LHCN-M2 (cell line): ENCODE results near the gene LRIG1. TPM values are rescaled to one million over a fixed set of nuclear protein-coding genes. Genes with fewer than 3 reads are reported as not detected.

Source experiments
- DNase-seq: peaks from one replicate; pipeline ENCODE4 v3.0.0-alpha.2; 2012; ENCODE audit warnings: low read depth
- total RNA-seq: library from RNA; depleted of rRNA; stranded (reverse); fragments of >200 nt; gene quantifications from 2 replicates; pipeline ENCODE4 v1.2.3, GENCODE V29; 2014

Gene LRIG1
- total RNA-seq, 1 experiment from 2014 or later = 3.0 TPM

GRCh38 chr3:66488492-66488891 is 12.3 kb downstream of the LRIG1 start:
- DNase-seq = no peak

DNA sequence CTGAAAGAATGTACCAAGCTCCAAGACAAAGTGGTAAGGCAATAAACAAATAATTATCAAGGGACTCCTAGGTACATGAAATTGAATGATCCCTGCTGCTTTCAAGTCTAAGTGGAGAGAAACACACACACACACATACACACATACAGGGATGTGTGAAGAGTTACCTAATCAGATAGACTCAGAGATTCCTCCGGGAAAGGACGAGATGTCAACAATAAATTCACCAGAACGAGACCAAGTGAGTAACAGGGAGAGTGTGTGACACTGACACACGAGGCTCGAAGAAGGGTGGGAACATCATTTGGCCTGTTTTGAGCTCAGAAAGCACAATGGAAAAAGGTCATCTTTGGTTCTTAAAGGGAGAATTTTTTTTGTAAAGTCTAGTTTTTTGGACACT is 13.4 kb downstream of the LRIG1 start:
- DNase-seq = no peak

GRCh38 chr3:66486646-66487045 is 14.2 kb downstream of the LRIG1 start:
- DNase-seq = peak; percentile 20

GRCh38 chr3:66486202-66486601 is 14.6 kb downstream of the LRIG1 start:
- no peak for DNase-seq

DNA sequence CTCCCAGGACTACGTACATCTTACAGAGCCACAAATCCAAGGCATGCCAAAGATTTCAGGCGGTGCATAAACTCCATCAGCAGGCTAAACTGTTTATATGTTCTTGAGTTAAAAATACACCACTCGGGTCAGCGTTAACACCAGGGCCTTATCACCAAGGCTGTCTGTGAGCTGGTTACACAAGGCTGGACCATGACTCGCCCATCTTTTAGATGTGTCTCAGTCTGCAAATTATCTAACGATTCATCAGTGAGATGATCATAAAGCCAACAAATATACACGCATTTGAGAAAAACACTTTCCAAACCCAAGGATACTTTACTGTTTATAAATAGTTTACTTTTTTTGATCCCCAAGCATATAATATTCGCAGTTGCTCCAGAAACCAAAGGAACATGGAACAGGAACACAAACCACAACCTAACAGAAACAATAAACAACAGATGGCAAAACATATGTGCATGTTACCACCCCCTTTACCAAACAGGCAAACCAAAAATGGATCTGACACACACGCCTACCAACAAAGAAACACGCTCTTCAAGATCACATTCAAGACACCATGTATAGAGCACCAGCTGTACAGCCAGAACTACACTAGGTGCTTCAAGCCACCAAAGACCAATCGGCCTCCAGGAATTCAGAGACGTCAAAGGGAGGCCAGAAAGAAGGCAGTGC is 15.4 kb downstream of the LRIG1 start:
- peak; percentile 58 for DNase-seq

- no peak for DNase-seq
Observed at GRCh38 chr3:66484106-66484844, 16.5 kb downstream of the LRIG1 start.

DNA sequence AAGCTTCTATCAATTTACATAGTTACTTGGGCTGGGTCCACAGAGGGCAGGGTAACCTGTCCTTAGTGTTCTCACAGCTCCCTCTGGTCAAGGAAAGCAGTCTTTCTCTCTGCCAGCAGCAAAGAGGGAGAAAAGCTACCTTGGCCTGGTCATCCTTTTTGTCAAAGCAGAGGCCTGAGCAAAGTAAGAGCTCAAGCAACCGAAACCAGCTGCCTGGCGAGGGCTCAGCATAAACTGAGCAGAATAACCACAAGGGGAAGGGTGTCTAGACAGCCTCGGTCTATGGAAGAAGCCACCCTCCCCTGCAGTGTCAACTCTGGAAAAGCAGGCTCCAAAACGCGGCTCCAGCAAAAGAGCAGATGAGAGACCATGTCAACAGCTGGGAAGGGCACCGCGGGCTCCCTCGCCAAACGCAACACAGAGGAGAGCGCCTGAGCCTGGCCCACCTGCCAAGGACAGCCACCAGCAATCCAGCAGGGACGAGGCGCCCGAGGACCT is 17.4 kb downstream of the LRIG1 start:
- DNase-seq = no peak

- DNase-seq = no peak
Observed at GRCh38 chr3:66483006-66483405, 17.8 kb downstream of the LRIG1 start.

DNA sequence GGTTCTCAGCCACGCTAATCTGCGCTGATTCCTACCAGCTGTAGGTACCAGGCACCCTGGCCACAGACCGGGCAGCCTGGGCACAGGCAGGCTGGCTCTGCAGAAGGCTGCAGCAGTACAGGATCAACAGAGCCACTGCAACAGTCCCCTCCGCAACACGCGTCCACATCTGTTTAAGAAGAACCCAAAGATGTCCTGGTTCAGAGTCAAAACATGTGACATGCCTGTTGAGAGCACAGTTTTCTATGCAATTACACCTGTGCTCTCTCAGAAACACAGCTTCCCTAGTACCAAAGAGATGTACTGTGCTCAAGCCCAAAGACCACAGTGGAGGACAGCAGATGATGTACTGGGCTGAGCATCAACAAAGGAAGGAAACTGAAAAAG is 18.8 kb downstream of the LRIG1 start:
- no peak for DNase-seq

DNA sequence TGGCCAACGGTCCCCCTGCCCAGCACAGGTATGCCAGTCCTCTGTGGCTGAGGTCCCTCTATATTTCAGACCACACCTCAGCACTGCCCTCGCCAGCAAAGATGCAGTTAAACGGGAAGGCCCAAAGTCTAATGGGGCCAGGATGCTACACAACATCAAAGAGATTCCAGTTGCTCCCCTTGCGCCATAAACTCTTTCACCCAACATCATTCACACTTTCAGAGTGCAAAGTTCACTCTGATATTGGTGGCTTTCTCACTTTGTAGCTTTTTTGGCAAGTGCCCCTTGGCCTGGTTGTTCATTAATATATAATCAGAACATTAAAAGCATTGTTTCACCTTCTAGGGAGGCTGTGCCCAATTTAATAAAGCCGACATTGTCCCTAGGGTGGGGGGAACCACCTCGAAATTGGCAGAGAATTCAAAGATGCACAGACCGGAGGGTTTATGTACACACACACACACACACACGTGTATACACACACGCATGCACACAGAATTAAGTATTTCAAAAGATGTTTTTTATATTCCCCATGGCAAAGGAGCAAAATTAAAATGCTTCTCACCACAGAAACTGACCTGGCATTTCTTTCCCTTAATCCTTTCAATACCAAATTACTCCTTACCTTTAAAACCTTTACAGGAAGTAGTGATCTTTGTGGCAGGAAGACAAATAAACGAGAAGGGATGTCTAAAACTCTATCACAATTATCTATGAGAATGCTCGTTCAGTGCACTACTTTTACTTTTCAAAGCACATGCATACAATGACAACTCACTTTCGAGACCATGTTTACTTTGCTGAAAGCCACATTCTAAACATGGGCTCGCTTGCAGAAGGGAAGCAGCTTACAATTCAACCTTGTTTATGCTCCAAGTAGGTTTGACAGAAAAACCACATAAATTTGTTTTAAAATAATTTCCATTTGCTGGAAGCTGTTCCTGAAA is 19.5 kb downstream of the LRIG1 start:
- no peak for DNase-seq

- no peak for DNase-seq
Observed at GRCh38 chr3:66480666-66481065, 20.2 kb downstream of the LRIG1 start.

- no peak for DNase-seq
Observed at GRCh38 chr3:66479532-66479947, 21.3 kb downstream of the LRIG1 start.

DNA sequence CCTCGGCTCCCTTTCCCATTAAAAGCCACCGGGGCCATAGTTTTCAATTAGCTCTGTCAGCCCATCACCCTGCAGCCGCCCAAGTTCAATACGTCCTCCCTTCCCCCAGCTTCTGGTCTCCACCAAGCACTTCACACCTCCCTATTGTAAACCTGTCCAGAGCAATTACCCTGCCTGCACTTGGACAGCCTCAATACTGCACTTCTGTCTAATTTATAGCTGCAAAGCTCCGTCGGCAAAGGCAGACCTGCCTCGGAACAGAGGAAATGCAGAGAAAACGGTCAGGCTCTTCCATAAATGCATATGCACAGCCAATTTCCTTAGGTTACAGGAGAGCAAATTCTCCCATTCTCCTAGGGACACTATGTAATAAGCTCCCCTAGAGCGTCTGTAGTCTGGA is 21.9 kb downstream of the LRIG1 start:
- DNase-seq = no peak

GRCh38 chr3:66477856-66478255 is 23.0 kb downstream of the LRIG1 start:
- no peak for DNase-seq

DNA sequence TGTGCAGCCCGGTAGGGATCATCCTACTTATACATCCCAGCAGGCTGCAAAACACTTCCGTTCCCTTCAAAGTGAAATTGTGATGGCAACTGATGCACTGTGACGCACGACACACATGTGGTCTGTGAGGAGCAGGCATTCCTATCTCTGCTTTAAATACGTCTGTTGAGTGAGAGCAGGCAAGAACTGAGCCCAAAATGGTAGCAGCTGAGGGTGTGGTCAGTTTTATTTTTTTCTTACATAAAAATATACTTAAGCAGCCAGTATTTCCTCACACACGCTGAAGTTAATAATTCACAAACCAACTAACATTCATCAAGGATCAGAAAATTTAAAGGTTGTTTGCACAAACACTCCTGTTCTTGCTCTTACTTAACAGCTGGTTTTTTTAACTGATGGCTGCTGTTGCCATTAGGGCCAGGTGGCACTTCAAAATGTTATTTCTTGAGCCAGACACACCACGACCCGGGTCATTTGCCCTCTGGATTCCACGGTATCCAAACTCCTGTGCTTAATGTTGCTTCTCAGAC is 23.9 kb downstream of the LRIG1 start:
- DNase-seq = no peak

- no peak for DNase-seq
Observed at GRCh38 chr3:66475386-66476020, 25.3 kb downstream of the LRIG1 start.

DNA sequence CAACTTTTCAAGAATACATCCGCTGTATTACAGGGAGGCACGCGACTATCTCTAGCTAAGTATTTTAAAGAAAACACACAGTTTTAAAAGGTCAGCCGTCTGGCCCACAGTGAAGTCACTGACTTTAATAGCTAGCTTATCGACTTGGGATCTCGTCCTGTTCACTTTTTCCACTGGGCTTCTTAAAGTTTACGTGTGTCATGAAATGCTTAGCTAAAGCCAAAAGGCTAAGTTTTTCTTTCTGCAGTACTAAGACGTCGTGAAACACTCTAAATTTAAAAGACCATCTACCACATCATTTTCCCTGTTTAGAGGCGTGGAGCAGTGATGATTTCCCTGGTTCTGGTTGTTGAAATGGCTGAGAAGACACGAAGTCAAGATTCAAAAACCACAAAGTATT is 27.1 kb downstream of the LRIG1 start:
- DNase-seq = no peak

- DNase-seq = no peak
Observed at GRCh38 chr3:66473181-66473580, 27.6 kb downstream of the LRIG1 start.

DNA sequence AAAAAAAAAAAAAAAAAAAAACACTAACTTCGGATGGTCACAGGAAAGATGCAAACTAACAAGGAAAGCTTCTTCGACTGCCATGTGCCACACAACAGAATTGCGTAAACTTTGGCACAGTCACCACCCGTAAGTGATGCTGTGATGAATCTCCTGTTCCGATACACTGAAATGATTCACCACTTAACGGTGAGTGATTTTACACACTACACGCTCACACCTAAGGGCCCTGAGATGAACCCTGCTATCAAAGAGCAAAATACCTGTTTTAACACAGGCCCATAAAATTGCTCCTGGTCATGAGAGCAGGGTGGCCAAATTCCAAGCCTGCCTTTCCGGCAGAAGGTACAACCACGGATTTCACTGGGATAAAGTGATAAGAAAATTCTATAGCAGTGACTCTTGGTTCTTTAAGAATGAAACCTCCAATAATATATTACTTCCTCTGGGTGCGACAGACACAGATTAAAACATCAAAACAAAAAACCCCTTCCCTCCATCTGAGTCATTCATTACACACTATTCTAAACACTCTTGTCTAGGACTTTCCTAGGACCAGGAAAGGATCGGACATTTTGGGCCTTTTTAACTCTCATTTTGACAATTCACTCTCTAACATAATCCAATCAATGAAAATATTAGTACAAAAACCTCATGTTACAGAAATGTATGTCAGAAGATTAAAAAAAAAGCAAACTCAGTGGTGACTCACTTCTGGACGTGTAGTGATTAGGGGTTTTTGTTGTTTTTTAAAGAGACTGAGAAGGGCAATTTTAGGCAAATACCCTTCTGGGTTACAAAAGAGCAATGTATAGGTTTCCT is 28.3 kb downstream of the LRIG1 start:
- DNase-seq = peak; percentile 38

- DNase-seq = no peak
Observed at GRCh38 chr3:66470956-66471686, 29.7 kb downstream of the LRIG1 start.
